ENCODE measurements around the gene FLT4. TPM values are rescaled to one million over a fixed set of nuclear protein-coding genes. Genes with fewer than 3 reads are reported as not detected.

The FLT4 gene
- total and polyA plus RNA-seq, 12 donors, result 3.3 to 80.1 (median 25.5) TPM

DNA sequence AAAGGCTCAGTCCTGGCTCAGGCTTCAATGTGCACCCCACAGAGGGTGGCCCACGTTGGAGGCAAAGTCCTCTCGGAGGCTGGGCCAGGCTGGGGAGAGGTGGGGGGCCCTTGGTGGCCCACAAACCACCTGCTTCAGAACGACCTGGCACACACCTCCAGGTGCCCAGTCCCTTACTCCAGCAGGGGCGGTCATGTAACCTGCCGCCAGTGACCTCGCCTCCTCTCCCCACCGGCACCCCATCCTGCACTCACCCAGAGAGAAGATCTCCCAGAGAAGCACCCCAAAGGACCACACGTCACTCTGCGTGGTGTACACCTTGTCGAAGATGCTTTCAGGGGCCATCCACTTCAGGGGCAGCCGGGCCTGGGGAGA is 35.6 kb downstream of the FLT4 start:
- Histone ChIP-seq H3K27me3 (no peaks in the 10 kb centered on the region), H3K36me3 (replicated peaks in 1 of 2) (no peaks in the 10 kb centered on the region), H3K4me3 (no peak overlapping the region), H3K9me3 (replicated peaks in 1 of 3) (no peaks in the 10 kb centered on the region), H3K27ac (no peak overlapping the region), H3K4me1 (replicated peaks in 1 of 2) (no peaks in the 10 kb centered on the region)
- WGBS, 4 donors, result 74 to 90% (median 83%) methylated on average over 2 to 11 of the region's 11 CpGs
- TF ChIP-seq, protein P1, sequence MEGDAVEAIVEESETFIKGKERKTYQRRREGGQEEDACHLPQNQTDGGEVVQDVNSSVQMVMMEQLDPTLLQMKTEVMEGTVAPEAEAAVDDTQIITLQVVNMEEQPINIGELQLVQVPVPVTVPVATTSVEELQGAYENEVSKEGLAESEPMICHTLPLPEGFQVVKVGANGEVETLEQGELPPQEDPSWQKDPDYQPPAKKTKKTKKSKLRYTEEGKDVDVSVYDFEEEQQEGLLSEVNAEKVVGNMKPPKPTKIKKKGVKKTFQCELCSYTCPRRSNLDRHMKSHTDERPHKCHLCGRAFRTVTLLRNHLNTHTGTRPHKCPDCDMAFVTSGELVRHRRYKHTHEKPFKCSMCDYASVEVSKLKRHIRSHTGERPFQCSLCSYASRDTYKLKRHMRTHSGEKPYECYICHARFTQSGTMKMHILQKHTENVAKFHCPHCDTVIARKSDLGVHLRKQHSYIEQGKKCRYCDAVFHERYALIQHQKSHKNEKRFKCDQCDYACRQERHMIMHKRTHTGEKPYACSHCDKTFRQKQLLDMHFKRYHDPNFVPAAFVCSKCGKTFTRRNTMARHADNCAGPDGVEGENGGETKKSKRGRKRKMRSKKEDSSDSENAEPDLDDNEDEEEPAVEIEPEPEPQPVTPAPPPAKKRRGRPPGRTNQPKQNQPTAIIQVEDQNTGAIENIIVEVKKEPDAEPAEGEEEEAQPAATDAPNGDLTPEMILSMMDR (IDR thresholded peaks at IDR 0.05), result no peak
- no peak for TF ChIP-seq POLR2A (IDR thresholded peaks at IDR 0.05)
- intact Hi-C loops (cut with DNase I), result no loop called here
- DNase-seq, result no peak

GRCh38 chr5:180613188-180613813 is 36.1 kb downstream of the FLT4 start:
- no peak overlapping the region for H3K27ac ChIP-seq

DNA sequence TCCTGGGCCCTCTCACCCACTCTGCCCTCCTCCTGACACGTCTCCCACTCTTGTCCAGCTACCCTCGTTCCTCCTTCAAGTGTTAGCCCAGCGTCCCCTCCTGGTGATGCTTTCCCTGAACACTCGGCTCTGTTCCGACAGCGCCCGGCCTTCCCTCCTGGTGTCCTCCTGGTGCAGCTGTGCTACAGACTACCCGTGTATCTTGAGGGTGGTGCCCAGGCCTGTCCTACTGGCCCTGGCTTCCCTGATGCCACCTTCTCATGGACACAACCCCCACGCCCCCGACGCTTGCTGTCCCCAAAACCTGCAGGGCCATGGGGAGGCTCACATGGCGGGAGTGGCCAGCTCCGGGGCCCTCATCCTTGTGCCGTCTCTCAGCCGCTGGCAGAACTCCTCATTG is 36.7 kb downstream of the FLT4 start:
- H3K36me3 ChIP-seq (replicated peaks in 1 of 2), result no peaks in the 10 kb centered on the region
- H3K27ac ChIP-seq, result no peak overlapping the region
- intact Hi-C loops (cut with DNase I), result no loop called here
- H3K27me3 ChIP-seq, result no peaks in the 10 kb centered on the region
- H3K4me1 ChIP-seq (replicated peaks in 1 of 2), result no peaks in the 10 kb centered on the region
- H3K9me3 ChIP-seq (replicated peaks in 1 of 3), result no peaks in the 10 kb centered on the region
- H3K4me3 ChIP-seq, result no peak overlapping the region
- WGBS, 4 donors, result 75 to 82% (median 82%) methylated on average over 13 to 15 of the region's 15 CpGs
- TF ChIP-seq, protein P1 (IDR thresholded peaks at IDR 0.05), result no peak
- no peak for TF ChIP-seq POLR2A (IDR thresholded peaks at IDR 0.05)
- no peak for DNase-seq

More at GRCh38 chr5:180613188-180613813, 36.1 kb downstream of the FLT4 start:
- TF ChIP-seq POLR2A (IDR thresholded peaks at IDR 0.05), result no peak
- TF ChIP-seq, protein P1 (IDR thresholded peaks at IDR 0.05), result no peak
- H3K9me3 ChIP-seq (replicated peaks in 1 of 3), result no peaks in the 10 kb centered on the region
- no peaks in the 10 kb centered on the region for H3K36me3 ChIP-seq (replicated peaks in 1 of 2)
- intact Hi-C loops (cut with DNase I), result no loop called here
- no peaks in the 10 kb centered on the region for H3K4me1 ChIP-seq (replicated peaks in 1 of 2)
- DNase-seq, result no peak
- H3K27me3 ChIP-seq, result no peaks in the 10 kb centered on the region
- no peak overlapping the region for H3K4me3 ChIP-seq
- WGBS, 4 donors, result 76 to 82% (median 80%) methylated on average over 7 to 19 of the region's 19 CpGs

DNA sequence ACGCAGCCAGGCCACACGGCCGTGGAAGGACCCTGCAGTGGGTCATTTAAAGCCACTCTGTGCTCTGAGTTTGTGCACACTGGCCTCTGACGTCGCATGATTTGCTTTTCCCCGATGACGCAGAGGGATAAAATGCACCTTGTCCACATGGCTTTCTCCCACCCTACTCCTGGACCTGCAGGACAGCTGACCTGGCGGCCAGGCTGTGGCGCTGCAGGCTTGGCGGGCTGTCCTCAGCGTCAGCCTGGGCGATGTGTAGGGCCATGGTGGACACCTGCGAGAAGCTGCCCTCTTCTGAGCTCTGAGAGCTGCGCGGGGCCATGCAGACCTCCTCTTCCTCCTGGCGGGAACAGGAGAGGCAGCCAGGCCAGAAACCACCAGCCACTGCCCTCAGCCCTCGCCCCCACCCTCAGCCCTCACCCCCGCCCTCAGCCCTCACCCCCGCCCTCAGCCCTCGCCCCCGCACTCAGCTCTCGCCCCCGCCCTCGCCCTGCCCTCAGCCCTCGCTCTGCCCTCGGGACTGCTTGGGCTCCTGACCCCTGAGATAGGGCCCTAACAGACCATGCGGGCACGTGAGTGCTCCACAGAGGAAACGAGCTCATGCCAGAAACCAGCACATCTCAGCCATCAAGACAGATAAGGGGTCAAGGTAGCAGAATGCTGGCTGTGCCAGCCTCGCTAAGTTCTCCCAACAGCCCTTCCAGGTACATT is 38.1 kb downstream of the FLT4 start:
- Histone ChIP-seq H3K27me3 (no peaks in the 10 kb centered on the region), H3K4me1 (replicated peaks in 1 of 2) (no peaks in the 10 kb centered on the region), H3K27ac (no peak overlapping the region), H3K36me3 (replicated peaks in 1 of 2) (no peaks in the 10 kb centered on the region), H3K4me3 (no peak overlapping the region), H3K9me3 (replicated peaks in 1 of 3) (no peaks in the 10 kb centered on the region)
- intact Hi-C loops (cut with DNase I), result no loop called here
- no peak for DNase-seq
- 78 to 86% (median 85%) methylated on average over 18 to 30 of the region's 30 CpGs for WGBS, 4 donors
- no peak for TF ChIP-seq POLR2A (IDR thresholded peaks at IDR 0.05)
- TF ChIP-seq, protein P1 (IDR thresholded peaks at IDR 0.05), result no peak
